ENCODE data around the gene ATOSB.
"Not testable (repeated sequence)": the region's sequence is repeated elsewhere in the genome, so short reads cannot be mapped to it uniquely, and the experiment has no call there.

The ATOSB gene, protein sequence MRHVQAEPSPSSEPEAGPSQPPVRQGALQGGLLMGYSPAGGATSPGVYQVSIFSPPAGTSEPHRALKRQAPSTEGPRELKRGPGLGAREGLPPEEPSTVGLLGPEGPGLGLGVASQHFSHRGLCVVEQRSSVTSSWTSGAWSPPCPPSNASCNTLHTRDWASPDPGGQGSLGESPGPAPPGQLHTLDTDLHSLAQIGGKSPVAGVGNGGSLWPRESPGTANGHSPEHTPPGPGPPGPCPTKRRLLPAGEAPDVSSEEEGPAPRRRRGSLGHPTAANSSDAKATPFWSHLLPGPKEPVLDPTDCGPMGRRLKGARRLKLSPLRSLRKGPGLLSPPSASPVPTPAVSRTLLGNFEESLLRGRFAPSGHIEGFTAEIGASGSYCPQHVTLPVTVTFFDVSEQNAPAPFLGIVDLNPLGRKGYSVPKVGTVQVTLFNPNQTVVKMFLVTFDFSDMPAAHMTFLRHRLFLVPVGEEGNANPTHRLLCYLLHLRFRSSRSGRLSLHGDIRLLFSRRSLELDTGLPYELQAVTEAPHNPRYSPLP

DNA sequence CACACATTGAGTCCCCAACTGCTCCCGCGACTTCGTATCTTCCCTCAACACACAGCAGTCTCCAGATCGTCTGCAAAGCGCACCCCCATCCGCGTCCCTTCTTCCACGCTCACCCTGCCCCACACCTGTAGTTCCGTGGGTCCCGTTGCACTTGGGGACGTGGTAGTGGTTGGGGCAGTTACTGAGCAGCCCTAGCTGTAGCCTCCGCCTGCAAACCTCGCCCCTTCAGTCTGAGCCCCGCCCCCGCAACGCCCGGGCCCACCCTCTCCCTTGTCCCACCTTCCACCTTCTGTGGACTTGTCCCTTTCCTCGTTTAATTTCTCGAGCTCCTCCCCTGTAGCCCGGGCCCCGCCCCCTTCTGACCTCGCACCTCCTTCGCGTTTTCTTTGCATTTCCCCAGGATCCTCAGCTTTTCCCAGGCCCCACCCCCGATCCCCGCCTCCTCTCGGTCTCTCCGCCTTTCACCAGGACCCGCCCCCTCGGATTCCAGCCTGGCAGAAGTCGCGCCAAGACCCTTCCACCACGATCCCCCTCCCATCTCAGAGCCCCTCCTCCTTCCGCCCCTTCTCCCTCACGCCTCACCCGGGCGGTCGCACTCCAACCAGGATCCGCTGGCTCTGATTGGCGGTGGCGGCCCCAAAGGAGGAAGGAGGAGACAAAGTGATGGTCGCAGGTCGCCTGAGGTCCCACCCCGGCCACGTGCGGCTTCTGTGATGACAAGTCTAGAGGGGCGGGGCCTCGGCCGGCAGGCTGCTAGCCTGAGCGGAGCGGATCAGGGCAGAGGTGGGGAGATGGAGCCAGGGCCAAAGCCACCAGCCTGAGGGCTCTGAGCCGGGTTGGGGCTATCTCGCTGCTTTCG, at the start of gene ATOSB:
Gene ATOSB, minus strand, starts transcription at position 183 of the 859 bp plus-strand sequence. CDS start 7,588 bp downstream, outside the sequence.
- peak; percentile 98 for DNase-seq

DNA sequence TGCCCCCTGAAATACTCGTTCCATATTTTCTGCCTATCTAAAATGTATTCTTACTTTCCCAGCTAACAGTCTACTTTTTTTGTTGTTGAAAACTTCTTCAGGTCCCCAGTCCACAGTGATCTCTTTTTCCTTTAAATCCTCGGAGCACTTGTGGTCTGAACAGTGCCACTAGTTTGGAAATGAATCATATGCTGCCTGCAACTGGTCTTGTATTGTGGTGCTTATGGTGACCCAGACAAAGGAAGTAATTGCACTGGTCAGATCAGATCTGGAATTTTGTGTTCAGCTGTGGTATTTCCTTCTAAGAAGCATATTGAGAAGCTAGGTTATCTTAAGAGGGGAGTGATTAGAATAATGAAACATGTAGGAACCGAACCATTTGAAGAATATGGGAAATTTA, 49.0 kb upstream of the ATOSB start:
- DNase-seq = no peak

DNA sequence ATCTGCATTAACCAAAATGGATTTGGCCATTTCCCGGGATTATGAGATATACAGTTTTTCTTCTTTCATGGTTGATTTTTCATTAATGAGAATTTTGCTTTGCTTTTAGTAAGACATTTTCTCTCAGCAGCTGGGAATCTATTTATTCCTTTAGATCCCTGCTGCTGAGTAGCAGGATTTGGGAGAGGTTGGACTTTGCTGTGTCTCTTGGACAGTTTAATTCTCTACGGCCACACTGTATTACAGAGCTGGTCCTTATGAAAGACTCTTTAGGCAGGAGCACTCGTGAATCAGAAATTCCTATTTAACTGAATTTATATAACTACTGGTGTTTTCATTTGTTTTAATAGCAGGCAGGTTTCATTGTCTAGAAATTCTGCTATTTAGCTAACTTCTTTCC, 47.8 kb upstream of the ATOSB start:
- no peak for DNase-seq

GRCh38 chr9:35162605-35163315, 47.1 kb upstream of the ATOSB start:
- DNase-seq = no peak

DNA sequence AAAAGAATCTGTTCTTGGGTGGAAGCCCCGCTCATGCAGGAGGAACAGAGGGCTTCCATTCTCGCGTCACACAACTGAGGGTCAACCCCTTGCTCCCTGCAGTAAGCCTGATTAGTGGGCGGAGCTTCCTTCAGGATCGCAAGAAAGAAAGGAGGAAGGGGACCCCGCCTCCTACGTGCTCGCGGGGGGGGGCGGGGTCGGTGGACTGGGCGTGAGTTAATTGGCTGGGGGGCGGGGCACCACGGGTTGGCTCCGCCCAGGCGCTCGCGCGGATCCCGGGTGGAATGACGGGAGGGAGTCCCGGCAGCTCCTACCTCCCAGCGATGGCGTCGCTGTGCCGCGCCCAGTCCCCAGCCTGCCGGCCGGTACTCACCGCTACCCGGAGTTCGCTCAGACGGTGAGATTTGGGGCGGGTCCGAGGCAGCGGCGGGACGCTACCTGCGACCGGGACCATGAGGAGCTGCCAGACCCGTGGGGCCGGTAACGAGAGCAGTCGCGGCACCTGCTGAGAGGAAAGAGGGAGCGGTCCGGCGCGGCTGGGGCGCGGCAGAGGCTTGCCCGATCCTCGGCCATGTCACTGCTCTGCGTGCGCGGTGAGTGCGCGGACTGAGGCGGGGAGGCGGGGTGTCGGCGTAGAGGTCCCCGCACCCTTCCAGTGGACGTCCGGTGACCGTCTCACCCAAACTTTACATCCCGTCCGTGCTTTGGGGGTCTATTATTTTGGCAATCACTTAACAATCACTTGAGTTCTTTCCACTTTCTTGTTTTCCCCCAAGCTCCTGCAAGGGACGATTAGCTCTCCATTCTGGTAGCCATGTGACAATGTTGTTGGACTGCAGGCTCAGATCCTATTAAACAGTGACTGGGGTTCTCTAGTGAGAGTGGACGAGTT, 46.3 kb upstream of the ATOSB start, which contains the start of gene UNC13B:
Gene UNC13B, plus strand, starts transcription at position 297 of the 892 bp plus-strand sequence. Its CDS starts 275 bp downstream, at position 572.
- peak; percentile 59 for DNase-seq

- no peak for DNase-seq
Measured at GRCh38 chr9:35158501-35159280, 43.0 kb upstream of the ATOSB start.

- DNase-seq = not testable (repeated sequence)
Measured at GRCh38 chr9:35157836-35158235, 42.2 kb upstream of the ATOSB start.

DNA sequence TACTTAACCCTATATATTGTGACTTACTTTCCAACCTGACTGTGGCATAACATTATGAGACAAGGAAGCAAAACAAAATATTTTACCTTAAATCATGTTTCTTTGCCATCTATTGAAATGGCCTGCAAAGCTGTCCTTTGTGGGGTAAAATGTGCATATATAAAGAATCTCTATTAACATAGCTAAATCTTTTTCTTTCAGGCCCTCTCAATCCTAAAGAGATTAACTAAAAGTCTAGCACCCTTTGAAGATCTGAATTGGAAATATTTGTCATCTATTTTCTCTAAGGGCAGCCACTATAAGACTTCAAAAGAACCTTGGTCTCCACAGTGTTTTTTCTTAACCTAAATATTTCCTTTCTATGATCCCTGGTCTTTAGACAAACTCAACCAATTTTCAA, 41.1 kb upstream of the ATOSB start:
- no peak for DNase-seq

- no peak for DNase-seq
Measured at GRCh38 chr9:35152926-35153325, 37.3 kb upstream of the ATOSB start.

DNA sequence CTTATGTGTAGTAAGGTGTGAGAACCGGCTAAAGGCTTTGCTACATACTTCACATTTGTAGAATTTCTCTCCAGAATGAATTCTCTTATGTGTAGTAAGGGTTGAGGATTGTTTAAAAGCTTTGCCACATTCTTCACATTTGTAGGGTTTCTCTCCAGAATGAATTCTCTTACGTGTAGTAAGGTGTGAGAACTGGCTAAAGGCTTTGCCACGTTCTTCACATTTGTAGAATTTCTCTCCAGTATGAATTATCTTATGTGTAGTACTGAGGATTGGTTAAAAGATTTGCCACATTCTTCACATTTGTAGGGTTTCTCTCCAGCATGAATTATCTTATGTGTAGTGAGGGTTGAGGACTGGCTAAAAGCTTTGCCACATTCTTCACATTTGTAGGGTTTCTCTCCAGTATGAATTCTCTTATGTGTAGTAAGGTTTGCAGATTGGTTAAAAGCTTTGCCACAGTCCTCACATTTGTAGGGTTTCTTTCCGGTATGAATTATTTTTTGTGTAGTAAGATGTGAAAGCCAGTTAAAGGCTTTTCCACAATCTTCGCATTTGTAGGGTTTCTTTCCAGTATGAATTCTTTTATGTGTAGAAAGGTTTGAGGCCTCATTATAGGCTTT, 32.4 kb upstream of the ATOSB start:
- DNase-seq = not testable (repeated sequence)

GRCh38 chr9:35142037-35142436, 26.4 kb upstream of the ATOSB start:
- no peak for DNase-seq

DNA sequence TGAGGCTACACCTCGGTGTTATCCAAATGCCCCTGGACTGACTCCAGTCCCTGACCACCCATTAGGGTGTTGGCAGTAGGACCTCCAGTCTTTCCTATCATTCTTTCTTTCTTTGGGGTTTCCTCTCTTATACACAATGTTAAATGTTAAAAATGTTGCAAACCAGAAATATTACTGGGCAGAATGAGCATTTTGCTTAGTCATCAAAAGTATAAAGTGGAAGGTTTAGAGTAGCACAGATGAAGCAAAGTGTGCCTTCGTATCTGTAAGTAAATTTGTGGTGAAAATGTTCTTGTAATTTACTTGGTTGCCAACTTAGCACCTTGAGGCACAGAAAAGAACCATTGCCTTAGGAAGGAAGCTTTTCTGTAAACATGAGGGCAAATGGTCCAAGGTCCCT, 24.4 kb upstream of the ATOSB start:
- no peak for DNase-seq

DNA sequence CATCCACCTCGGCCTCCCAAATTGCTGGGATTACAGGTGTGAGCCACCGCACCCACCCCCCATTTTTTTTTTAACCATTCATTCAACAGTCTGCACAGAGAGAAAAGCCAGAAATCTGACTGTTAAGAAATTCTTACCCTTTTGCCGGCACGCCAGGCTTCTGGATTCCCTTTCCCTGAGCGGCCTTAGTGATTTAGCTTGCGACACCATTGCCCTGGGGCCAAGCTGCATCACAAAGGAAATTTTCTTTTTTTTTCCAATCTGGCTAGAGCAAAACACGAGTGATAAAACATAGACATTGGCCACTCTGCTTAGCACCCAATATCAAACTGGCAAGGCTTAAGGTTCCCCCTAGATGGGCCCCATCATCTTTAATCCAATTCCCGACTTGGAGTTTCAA, 21.2 kb upstream of the ATOSB start:
- no peak for DNase-seq

- no peak for DNase-seq
Measured at GRCh38 chr9:35135988-35136387, 20.3 kb upstream of the ATOSB start.

- DNase-seq = no peak
Measured at GRCh38 chr9:35134920-35135319, 19.3 kb upstream of the ATOSB start.

DNA sequence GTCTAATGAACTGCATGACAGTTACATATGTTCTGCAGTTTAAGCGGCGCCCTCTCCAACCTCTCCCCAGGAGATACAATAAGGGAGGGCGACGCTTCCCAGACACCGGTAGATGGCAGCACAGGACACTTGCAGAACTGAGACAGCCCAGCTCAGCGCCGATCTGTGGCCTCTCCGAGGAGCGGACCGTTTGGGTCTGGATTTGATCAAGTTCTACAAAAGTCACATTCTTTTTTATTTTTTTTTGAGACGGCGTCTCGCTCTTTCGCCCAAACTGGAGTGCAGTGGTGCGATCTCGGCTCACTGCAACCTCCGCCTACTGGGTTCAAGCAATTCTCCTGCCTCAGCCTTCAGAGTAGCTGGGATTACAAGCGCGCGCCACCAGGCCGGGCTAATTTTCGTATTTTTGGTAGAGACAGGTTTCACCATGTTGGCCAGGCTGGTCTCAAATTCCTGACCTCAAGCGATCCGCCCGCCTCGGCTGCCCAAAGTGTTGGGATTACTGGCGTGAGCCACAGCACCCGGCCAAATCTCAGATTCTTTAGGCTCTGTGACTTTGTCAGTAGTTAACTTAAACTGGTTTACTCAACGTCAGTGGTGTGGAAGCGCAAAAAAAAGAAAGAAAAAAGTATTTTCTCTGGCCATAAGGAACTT, 1.4 kb upstream of the ATOSB start:
- peak; percentile 70 for DNase-seq

DNA sequence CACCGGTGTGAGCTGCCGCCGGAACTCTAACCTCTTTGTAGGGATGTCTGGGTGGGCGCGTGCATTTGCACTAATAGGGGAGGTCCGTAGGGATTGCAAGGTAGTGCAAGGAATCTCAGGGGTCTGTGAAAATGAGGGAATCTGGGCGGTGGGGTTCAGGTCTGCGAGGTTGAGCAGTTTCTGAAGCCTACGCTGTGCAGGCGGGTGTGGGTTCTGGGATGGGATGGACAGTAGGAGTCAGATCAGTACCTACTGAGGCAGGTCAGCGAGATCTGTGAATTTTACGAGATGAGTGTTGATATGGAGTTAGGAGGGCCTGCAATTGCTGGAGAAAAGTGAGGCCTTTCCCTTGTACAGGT, 856 bp upstream of the ATOSB start:
- no peak for DNase-seq

DNA sequence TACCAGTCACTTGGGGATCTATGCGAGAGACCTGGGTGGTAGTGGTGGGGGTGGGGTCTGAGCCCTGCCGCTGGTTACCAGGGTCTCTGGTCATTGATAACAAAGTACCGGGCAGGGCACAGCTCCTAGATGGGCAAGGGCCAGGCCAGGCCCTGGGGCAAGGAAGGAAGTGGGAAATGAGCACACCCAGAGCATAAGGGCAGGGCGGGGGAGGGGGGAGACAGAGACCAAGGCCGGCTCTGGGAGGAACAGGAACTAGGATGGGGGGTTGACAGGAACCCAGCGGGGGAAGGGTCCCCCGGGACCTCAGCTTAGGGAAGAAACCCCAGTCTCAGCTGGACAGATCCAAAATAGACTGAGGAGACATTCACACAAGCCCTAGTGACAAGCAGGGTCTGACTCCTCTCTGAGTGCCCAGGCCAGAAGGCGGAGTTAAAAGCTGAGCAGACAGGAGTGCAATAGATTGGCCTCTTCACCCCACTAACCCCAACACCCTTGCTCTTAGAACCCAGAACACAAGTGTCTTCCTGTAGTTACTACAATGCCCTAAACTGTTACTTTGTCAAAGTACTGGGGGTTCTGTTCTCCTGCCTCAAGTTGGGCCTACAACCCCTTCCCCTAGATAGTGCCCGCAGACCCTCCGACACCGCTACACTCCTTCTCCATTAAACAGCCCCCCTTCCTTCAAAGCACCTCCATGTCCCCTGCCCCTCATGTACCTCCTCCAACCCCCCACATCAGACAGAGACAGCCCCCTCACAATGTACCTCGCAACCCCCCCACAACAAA, 628 bp downstream of the ATOSB start:
- DNase-seq = no peak
